NCI-H1092 (cell line): ENCODE results near the gene TRABD2B.

Experiments
- DNase-seq: peaks from one replicate; lab custom pipeline; 2025; lab: John Stamatoyannopoulos, UW

Gene TRABD2B

GRCh38 chr1:47725000-47725473 lies 272.1 kb downstream of the TRABD2B start:
- DNase-seq: no peak

GRCh38 chr1:47724432-47724999 lies 272.7 kb downstream of the TRABD2B start:
- no peak for DNase-seq

DNA sequence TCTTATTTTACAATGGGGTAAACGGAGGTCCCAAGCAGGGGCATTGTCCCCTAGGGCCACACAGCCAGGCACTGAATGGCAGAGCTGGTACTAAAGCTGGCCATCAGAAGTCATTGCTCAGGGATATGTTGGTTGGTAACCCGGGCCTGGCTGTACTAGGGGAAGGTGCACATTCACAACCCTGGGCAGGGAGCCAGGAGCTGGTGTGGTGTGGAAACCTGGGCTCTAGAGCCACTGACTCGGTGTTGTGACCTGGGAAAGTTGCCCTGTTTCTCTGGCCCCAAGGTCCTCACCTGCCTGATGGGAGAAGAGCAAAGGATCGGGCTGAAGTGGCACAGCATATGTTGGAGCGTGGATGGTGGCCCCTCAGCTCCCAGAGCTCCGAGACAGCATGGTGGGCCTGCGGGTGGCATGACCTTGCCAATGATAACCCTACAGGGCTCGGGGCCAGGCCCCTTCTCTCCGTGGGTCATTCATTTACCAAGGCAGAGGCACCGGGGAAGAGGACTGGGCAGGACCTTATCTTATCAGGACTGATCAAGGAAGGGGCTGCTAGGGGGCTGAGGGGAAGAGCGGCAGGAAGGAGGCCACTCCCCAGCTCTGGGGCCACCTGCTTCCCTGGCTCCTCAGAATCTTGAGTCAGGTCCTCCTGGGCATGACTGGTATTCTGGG lies 274.1 kb downstream of the TRABD2B start:
- no peak for DNase-seq

DNA sequence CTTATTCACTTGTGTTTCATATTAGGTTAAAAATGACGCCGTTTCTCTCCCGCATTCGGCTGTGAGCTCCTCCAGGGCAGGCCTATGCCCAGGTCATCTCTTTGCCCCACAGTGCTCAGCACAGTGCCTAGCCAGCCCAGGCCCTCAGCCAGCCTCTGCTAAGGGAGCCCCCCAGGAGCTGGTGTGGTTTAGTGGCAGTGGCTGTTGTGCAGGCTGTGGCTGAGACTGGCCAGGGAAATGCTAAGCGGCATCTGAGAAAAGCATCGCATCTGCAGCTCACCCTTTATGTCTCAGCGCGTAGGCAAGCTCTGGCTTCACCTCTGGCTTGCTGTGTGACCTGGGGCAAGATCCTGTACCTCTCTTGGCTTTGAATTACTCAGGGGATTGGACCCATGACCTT lies 275.1 kb downstream of the TRABD2B start:
- no peak for DNase-seq

DNA sequence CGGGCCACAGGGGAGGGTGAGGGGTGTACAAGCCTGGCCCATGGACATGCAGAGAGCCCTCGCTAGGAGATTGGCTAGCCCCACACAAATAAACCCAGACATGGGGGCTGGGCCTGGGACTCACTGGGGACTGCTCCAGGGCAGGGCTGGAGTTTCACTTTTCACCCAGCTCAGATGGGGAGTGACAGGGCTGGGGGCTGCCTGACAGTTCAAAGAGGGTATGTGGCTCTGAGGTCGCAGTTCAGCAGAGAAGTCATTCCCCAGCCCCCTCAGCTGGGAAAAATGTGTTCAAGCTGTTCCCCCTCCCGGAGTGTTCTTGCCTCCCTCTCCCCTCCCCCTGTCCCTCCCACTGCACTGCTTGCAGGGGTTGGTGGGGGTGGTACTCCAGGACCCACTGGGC lies 277.1 kb downstream of the TRABD2B start:
- DNase-seq: no peak

DNA sequence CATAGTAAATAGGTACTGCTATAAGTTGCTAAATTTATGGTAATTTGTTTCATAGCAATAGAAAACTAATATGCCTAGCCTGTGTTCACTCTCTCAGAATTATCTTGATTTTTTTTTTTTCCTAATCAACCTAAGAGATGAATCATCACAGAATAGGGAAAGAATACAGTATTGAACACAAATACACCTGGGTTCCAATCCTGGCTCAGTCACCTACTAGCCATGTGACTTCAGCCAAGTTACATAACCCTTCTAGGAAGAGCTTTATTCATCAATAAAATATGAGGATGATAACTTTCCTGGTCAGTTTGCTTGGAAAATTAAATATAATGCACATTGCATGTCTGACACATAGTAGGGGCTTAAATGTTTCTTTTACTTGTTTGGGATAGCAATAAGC lies 279.8 kb downstream of the TRABD2B start:
- DNase-seq: no peak

GRCh38 chr1:47713975-47714767 lies 283.0 kb downstream of the TRABD2B start:
- DNase-seq: no peak

- no peak for DNase-seq
Measured at GRCh38 chr1:47713333-47713953, 283.7 kb downstream of the TRABD2B start.

- DNase-seq: no peak
Measured at GRCh38 chr1:47712596-47713299, 284.4 kb downstream of the TRABD2B start.

DNA sequence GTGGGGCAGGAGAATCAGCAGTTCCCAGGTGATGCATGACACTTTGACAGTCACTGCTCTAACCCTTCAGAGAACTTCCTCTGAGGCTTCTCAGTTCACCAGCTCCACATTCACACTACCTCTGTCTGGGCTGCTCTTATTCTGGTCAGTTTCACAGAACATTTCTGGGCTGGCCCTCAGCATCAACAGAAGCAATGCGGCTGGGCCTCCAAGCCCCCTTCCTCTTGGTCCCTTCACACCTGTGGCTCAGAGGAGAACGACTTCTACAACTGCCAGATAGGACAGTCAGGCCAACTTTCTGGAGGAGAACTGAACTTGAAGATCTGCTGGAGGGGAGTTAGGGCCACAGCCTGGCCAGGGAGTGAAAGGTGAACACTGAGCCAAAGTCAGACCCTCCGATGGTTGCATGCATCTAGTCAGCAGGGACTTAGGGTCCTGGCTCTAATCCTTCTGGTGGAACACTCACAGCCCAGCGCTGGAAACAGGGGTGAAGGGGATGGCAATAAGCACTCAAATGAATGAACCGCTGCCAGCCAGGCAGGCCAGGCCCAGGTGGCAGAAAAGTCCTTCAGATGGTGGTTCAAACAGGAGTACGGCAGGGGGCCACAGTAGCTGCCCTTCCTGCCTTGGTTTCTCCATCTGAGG lies 285.2 kb downstream of the TRABD2B start:
- no peak for DNase-seq

- no peak for DNase-seq
Measured at GRCh38 chr1:47711184-47711847, 285.9 kb downstream of the TRABD2B start.
